H1 (cell line): ENCODE results near the gene TTLL7. TPM values are rescaled to one million over a fixed set of nuclear protein-coding genes. Genes with fewer than 3 reads are reported as not detected.

Source experiments
- CTCF ChIA-PET: fragments of 300-600 bp; sonication (Branson Sonifier 250); formaldehyde crosslinking; loops from one replicate; lab custom pipeline; 2021; ENCODE audit not compliant: partially characterized antibody; lab: Charles Lee
- POLR2A ChIA-PET: fragments of 300-600 bp; sonication (Branson Sonifier 250); formaldehyde crosslinking; loops from one replicate; lab custom pipeline; 2021; ENCODE audit warnings: inconsistent platforms; ENCODE audit not compliant: partially characterized antibody; lab: Charles Lee
- DNase-seq, 2 experiments: peaks; one replicate each; pipeline versions ENCODE4 v3.0.0 to v3.0.0-alpha.2; 2010 to 2022; ENCODE audit warnings: low spot score in 2 of 2, low read depth in 1 of 2, mixed read lengths in 1 of 2
- FAIRE-seq: peaks from 2 replicates; lab custom pipeline; 2011; peaks lifted over from hg19 to GRCh38; lab: Jason Lieb, UNC
- H2AFZ ChIP-seq: 2 replicates; pipeline ENCODE4 v1.8.1; 2012; ENCODE audit warnings: low read length, inconsistent platforms
- H2AK5ac ChIP-seq: 2 replicates; pipeline ENCODE4 v1.6.1; 2013; ENCODE audit warnings: low read depth, low read length
- H2BK120ac ChIP-seq: replicated peaks from 2 replicates; pipeline ENCODE3; 2013; ENCODE audit warnings: low read depth, low read length, inconsistent platforms
- H2BK12ac ChIP-seq: 2 replicates; pipeline ENCODE4 v1.6.1; 2013; ENCODE audit warnings: low read depth, low read length
- H2BK15ac ChIP-seq: 2 replicates; pipeline ENCODE4 v1.6.1; 2013; ENCODE audit warnings: low read length
- H2BK20ac ChIP-seq: 2 replicates; pipeline ENCODE4 v1.6.1; 2013; ENCODE audit warnings: low read length
- H2BK5ac ChIP-seq: 2 replicates; pipeline ENCODE4 v1.6.1; 2013; ENCODE audit warnings: low read depth, low read length
- H3K14ac ChIP-seq: 2 replicates; pipeline ENCODE4 v1.6.1; 2013; ENCODE audit warnings: inconsistent platforms; ENCODE audit not compliant: insufficient read length
- H3K18ac ChIP-seq: 2 replicates; pipeline ENCODE4 v1.6.1; 2013; ENCODE audit warnings: low read length; ENCODE audit errors: extremely low read depth
- H3K23ac ChIP-seq: 2 replicates; pipeline ENCODE4 v1.6.1; 2013; ENCODE audit warnings: inconsistent platforms; ENCODE audit not compliant: insufficient read length
- H3K23me2 ChIP-seq: 2 replicates; pipeline ENCODE4 v1.6.1; 2013; ENCODE audit warnings: low read depth, low read length
- H3K27ac ChIP-seq: 2 replicates; pipeline ENCODE4 v1.6.1; 2011; ENCODE audit warnings: low read depth, low read length, inconsistent platforms
- H3K27me3 ChIP-seq, 4 experiments: replicated peaks in 1 of 4; 1 replicate in 1 of 4; 2 replicates in 3 of 4; pipeline versions ENCODE4 v1.6.1 to v1.8.1; 2011 to 2013; ENCODE audit warnings: low read length in 3 of 4, mild to moderate bottlenecking in 3 of 4, inconsistent platforms in 2 of 4, mixed read lengths in 2 of 4, moderate library complexity in 1 of 4; ENCODE audit not compliant: control insufficient read depth in 3 of 4, insufficient read depth in 3 of 4; ENCODE audit errors: extremely low read depth in 1 of 4
- H3K36me3 ChIP-seq, 4 experiments: 2 replicates each; pipeline versions ENCODE4 v1.6.1 to v1.8.1; 2011 to 2013; ENCODE audit warnings: mild to moderate bottlenecking in 4 of 4, low read length in 3 of 4, moderate library complexity in 2 of 4, control low read depth in 1 of 4, inconsistent platforms in 1 of 4; ENCODE audit not compliant: insufficient read depth in 4 of 4, control insufficient read depth in 2 of 4
- H3K4ac ChIP-seq: replicated peaks from 2 replicates; pipeline ENCODE3; 2013; ENCODE audit warnings: low read length, low read depth, mixed read lengths, inconsistent platforms; ENCODE audit not compliant: insufficient read length
- H3K4me1 ChIP-seq, 4 experiments: replicated peaks in 1 of 4; 1 replicate in 1 of 4; 2 replicates in 3 of 4; pipeline versions ENCODE4 v1.6.1 to v1.8.1; 2011 to 2013; ENCODE audit warnings: low read length in 3 of 4, inconsistent platforms in 2 of 4, mixed read lengths in 1 of 4; ENCODE audit not compliant: insufficient read depth in 4 of 4, control insufficient read depth in 3 of 4
- H3K4me2 ChIP-seq, 2 experiments: 2 replicates each; pipeline versions ENCODE4 v1.6.1 to v1.8.1; 2011 to 2013; ENCODE audit warnings: low read depth in 2 of 2, low read length in 2 of 2, control low read depth in 1 of 2, inconsistent platforms in 1 of 2, mild to moderate bottlenecking in 1 of 2; ENCODE audit not compliant: insufficient read depth in 1 of 2
- H3K4me3 ChIP-seq, 4 experiments: fragments of 200-600, 300-600 bp in 1 of 4; sonication (generic), shearing (Covaris generic), sonication (Bioruptor Twin) in 1 of 4; 2 replicates each; pipeline versions ENCODE4 v1.5.1 to v1.8.1; 2011 to 2016; ENCODE audit warnings: low read length in 4 of 4, low read depth in 3 of 4, control low read depth in 2 of 4, inconsistent platforms in 2 of 4, mild to moderate bottlenecking in 2 of 4, mixed read lengths in 1 of 4, moderate library complexity in 1 of 4; ENCODE audit not compliant: insufficient read depth in 2 of 4; ENCODE audit errors: extremely low read depth in 1 of 4
- H3K56ac ChIP-seq: replicated peaks from 2 replicates; pipeline ENCODE3; 2013; ENCODE audit warnings: low read depth, mild to moderate bottlenecking, mixed read lengths, low read length, inconsistent platforms; ENCODE audit not compliant: insufficient read length
- H3K79me1 ChIP-seq: 2 replicates; pipeline ENCODE4 v1.6.1; 2013; ENCODE audit warnings: low read depth, low read length, control low read depth
- H3K79me2 ChIP-seq, 2 experiments: 2 replicates each; pipeline versions ENCODE4 v1.6.1 to v1.8.1; 2012 to 2013; ENCODE audit warnings: low read length in 2 of 2, mild to moderate bottlenecking in 2 of 2, inconsistent platforms in 1 of 2; ENCODE audit not compliant: insufficient read depth in 2 of 2, control insufficient read depth in 1 of 2
- H3K9ac ChIP-seq, 4 experiments: replicated peaks in 1 of 4; 1 replicate in 1 of 4; 2 replicates in 3 of 4; pipeline versions ENCODE4 v1.6.1 to v1.8.1; 2011 to 2013; ENCODE audit warnings: low read depth in 3 of 4, low read length in 3 of 4, control low read depth in 2 of 4, mild to moderate bottlenecking in 2 of 4, moderate library complexity in 2 of 4, inconsistent platforms in 1 of 4; ENCODE audit errors: extremely low read depth in 1 of 4
- H3K9me3 ChIP-seq, 2 experiments: 2 replicates each; pipeline versions ENCODE4 v1.6.1 to v1.8.1; 2012 to 2013; ENCODE audit warnings: mild to moderate bottlenecking in 2 of 2, moderate library complexity in 2 of 2, control low read depth in 1 of 2, inconsistent platforms in 1 of 2, low read depth in 1 of 2, low read length in 1 of 2, mixed read lengths in 1 of 2; ENCODE audit not compliant: insufficient read depth in 2 of 2
- H4K20me1 ChIP-seq, 2 experiments: replicated peaks in 1 of 2; 2 replicates each; pipeline versions ENCODE3 to v1.8.1; 2011 to 2013; ENCODE audit warnings: inconsistent platforms in 2 of 2, low read length in 2 of 2, mild to moderate bottlenecking in 1 of 2; ENCODE audit not compliant: insufficient read depth in 2 of 2, control insufficient read depth in 1 of 2
- H4K5ac ChIP-seq: 2 replicates; pipeline ENCODE4 v1.6.1; 2013; ENCODE audit warnings: low read length, low read depth, mixed read lengths, inconsistent platforms; ENCODE audit not compliant: insufficient read length
- H4K8ac ChIP-seq: 2 replicates; pipeline ENCODE4 v1.8.0; 2013; ENCODE audit warnings: mild to moderate bottlenecking, moderate library complexity, low read length, inconsistent platforms; ENCODE audit not compliant: insufficient read depth; ENCODE audit errors: extremely low read depth
- H4K91ac ChIP-seq: replicated peaks from 2 replicates; pipeline ENCODE3; 2013; ENCODE audit warnings: low read length, mixed read lengths, inconsistent platforms; ENCODE audit not compliant: insufficient read length
- EGR1 ChIP-seq: IDR thresholded peaks from 2 replicates; pipeline ENCODE4 v1.6.1; 2011; ENCODE audit warnings: low read depth, low read length, borderline replicate concordance
- NANOG ChIP-seq: IDR thresholded peaks from 2 replicates; pipeline ENCODE4 v1.6.1; 2011; ENCODE audit warnings: low read length, low read depth, mild to moderate bottlenecking, inconsistent platforms; ENCODE audit not compliant: insufficient read depth, poor library complexity, severe bottlenecking
- POLR2AphosphoS5 ChIP-seq: IDR thresholded peaks from 2 replicates; pipeline ENCODE4 v1.6.1; 2011; ENCODE audit warnings: low read depth, low read length
- POU5F1 ChIP-seq: IDR thresholded peaks from 2 replicates; pipeline ENCODE4 v1.6.1; 2011; ENCODE audit warnings: low read depth, mild to moderate bottlenecking, low read length, moderate library complexity
- RNF2 ChIP-seq: fragments of 200-900, 300-1000 bp; sonication (generic); IDR thresholded peaks from 2 replicates; pipeline ENCODE4 v1.7.1; 2016; ENCODE audit warnings: borderline replicate concordance, low read depth, mild to moderate bottlenecking, antibody characterized with exemption, low read length; ENCODE audit not compliant: poor library complexity, severe bottlenecking; ENCODE audit errors: missing control alignments
- SP1 ChIP-seq: IDR thresholded peaks from 2 replicates; pipeline ENCODE4 v1.6.1; 2011; ENCODE audit warnings: low read depth, low read length
- TCF12 ChIP-seq: IDR thresholded peaks from 2 replicates; pipeline ENCODE4 v1.6.1; 2011; ENCODE audit warnings: low read depth, mild to moderate bottlenecking, low read length
- ZNF274 ChIP-seq: IDR thresholded peaks from 2 replicates; pipeline ENCODE4 v1.7.0; 2012; ENCODE audit warnings: low read length, borderline replicate concordance; ENCODE audit errors: extremely low read depth
- WGBS, 2 experiments: shearing (Covaris generic) in 1 of 2; methylation state at CpG; one replicate each; pipeline versions ENCODE4 v1.1.6 to v1.1.7; 2013 to 2015; ENCODE audit warnings: low lambda C conversion rate in 2 of 2, mixed read lengths in 2 of 2, inconsistent platforms in 1 of 2, low coverage in 1 of 2, missing lambda C conversion rate in 1 of 2; ENCODE audit not compliant: insufficient replicate concordance in 2 of 2, insufficient coverage in 1 of 2, insufficient read length in 1 of 2; ENCODE audit errors: extremely low coverage in 1 of 2, missing lambda C conversion rate in 1 of 2; 5-methylcytosine and 5-hydroxymethylcytosine counted together
- polyA plus RNA-seq, 7 experiments: library from polyadenylated mRNA; depleted of rRNA in 3 of 7; stranded (reverse) in 5 of 7; unstranded in 2 of 7; fragments of >200 nt in 5 of 7; fragments of 200-250 nt in 2 of 7; gene quantifications; 1 replicate in 5 of 7; 2 replicates in 1 of 7; 4 replicates in 1 of 7; pipeline versions ENCODE4 v1.2.1 to v1.2.3, GENCODE V29; 2011 to 2013; ENCODE audit warnings: missing spikeins in 2 of 7, mixed read lengths in 2 of 7
- total RNA-seq: library from RNA; stranded (reverse); fragmentation: NEBNext Ultra II Directional; extraction: Animal tissue kit (Norgen Biotek cat#: 25700); gene quantifications from 2 replicates; pipeline ENCODE4 v1.2.1, GENCODE V29; 2021

TTLL7 gene
- total and polyA plus RNA-seq, 2 of the 8 experiments (the other 6 are each of a cell fraction or from before 2014, with no cell fraction given): 1.9 to 7.9 TPM

DNA sequence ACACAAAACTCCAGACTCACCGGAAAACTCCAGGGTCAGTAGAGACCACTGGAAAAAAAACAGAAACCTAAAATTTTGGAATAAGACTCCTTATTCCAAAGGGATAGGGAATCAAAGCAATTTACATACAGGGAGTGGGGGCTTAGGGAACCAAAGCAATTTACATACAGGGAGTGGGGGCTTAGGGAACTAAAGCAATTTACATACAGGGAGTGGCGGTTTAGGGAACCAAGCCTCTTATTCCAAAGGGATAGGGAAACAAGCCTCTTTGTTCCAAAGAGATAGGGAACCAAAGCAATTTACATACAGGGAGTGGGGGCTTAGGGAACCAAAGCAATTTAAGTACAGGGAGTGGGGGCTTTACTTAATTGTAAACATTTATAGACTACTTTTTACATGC is 28.4 kb upstream of the TTLL7 start:
- no peaks in the 10 kb centered on the region for H3K79me1 ChIP-seq
- H2BK20ac ChIP-seq: no peak overlapping the region
- no peak overlapping the region for H4K8ac ChIP-seq
- no peak overlapping the region for H3K56ac ChIP-seq
- TF ChIP-seq TCF12 (0 out of 2 replicates have a peak, but pooled peaks have one; percentile 77), NANOG (no peak), POU5F1 (peak; percentile 90; the same call in 1 of the 2 replicates), RNF2 (no peak), POLR2AphosphoS5 (peak; percentile 89), SP1 (0 out of 2 replicates have a peak, but pooled peaks have one; percentile 32), ZNF274 (peak; percentile 51), EGR1 (0 out of 2 replicates have a peak, but pooled peaks have one; percentile 26)
- H2BK120ac ChIP-seq: no peak overlapping the region
- H3K18ac ChIP-seq: no peak overlapping the region
- H3K4me3 ChIP-seq: no peak overlapping the region
- DNase-seq (no peak), FAIRE-seq (peak; percentile 32)
- H2AFZ ChIP-seq: no peak overlapping the region
- no peak overlapping the region for H3K4ac ChIP-seq
- no peak overlapping the region for H3K27ac ChIP-seq
- H3K23ac ChIP-seq: no peak overlapping the region
- no peak overlapping the region for H2BK12ac ChIP-seq
- H3K4me2 ChIP-seq: no peak overlapping the region
- H3K14ac ChIP-seq: no peak overlapping the region
- H3K79me2 ChIP-seq: no peaks in the 10 kb centered on the region
- no peak overlapping the region for H4K91ac ChIP-seq
- H3K27me3 ChIP-seq: peaks cover 28 to 56% (median 45%) of the 10 kb centered on the region in 4 experiments
- 0 out of 7 replicates have a peak, but pooled peaks cover 0 to 2% (median 0%) of the 10 kb centered on the region in 4 experiments for H3K4me1 ChIP-seq
- H3K23me2 ChIP-seq: no peaks in the 10 kb centered on the region
- WGBS, 2 experiments: 69% methylated on average over 2 of the region's 2 CpGs; no CpG with 5 or more reads in 1 of the 2 experiments
- H3K9ac ChIP-seq: no peak overlapping the region
- POLR2A ChIA-PET: no interaction called here
- no peaks in the 10 kb centered on the region for H3K36me3 ChIP-seq
- no peak overlapping the region for H4K5ac ChIP-seq
- H4K20me1 ChIP-seq: peaks cover 0 to 2% of the 10 kb centered on the region in 2 experiments
- no peak overlapping the region for H2BK15ac ChIP-seq
- CTCF ChIA-PET: no interaction called here
- H2AK5ac ChIP-seq: no peak overlapping the region
- H3K9me3 ChIP-seq: no peaks in the 10 kb centered on the region
- no peak overlapping the region for H2BK5ac ChIP-seq
